AG04450 (cell line): ENCODE data around the gene PPP3R1. TPM values are rescaled to one million over a fixed set of nuclear protein-coding genes. Genes with fewer than 3 reads are reported as not detected.

Source experiments
- CTCF ChIA-PET: fragments of 300-600, 350-600 bp; formaldehyde crosslinking; extraction: SDS; loops from one replicate; lab custom pipeline; 2022; ENCODE audit warnings: antibody characterized with exemption, inconsistent platforms; lab: Charles Lee
- POLR2A ChIA-PET: fragments of 350-600 bp; formaldehyde crosslinking; extraction: SDS; loops from one replicate; lab custom pipeline; 2021; ENCODE audit warnings: antibody characterized with exemption, inconsistent platforms; lab: Yijun Ruan, JAX
- DNase-seq: peaks from one replicate; pipeline ENCODE4 v3.0.0-alpha.2; 2011; ENCODE audit warnings: low read depth, low spot score
- H3K27ac ChIP-seq: one replicate; pipeline ENCODE4 v1.5.1; 2012; ENCODE audit warnings: low read depth, low read length, control low read depth
- H3K27me3 ChIP-seq: one replicate; pipeline ENCODE4 v1.6.0; 2012; ENCODE audit warnings: low read length; ENCODE audit not compliant: control insufficient read depth, insufficient read depth
- H3K4me3 ChIP-seq: 2 replicates; pipeline ENCODE4 v1.5.1; 2011; ENCODE audit warnings: mild to moderate bottlenecking, low read depth, low read length, control low read depth
- H3K9me3 ChIP-seq: 2 replicates; pipeline ENCODE4 v1.5.1; 2012; ENCODE audit warnings: low read length; ENCODE audit not compliant: control insufficient read depth, insufficient read depth
- polyA plus RNA-seq: library from polyadenylated mRNA; depleted of rRNA; stranded (reverse); fragments of >200 nt; gene quantifications from 2 replicates; pipeline ENCODE4 v1.2.3, GENCODE V29; 2011
- TF ChIP-seq, protein P1 (sequence below): IDR thresholded peaks from 2 replicates; pipeline ENCODE4 v1.5.1; 2011; ENCODE audit warnings: low read depth, low read length, control low read depth, inconsistent platforms

The PPP3R1 gene
- polyA plus RNA-seq, 1 experiment = 24.9 TPM

GRCh38 chr2:68157402-68158133, 94.8 kb downstream of the PPP3R1 start, which contains the start of gene PNO1:
TSS of gene PNO1 (plus strand) at chr2:68157888. CDS start at chr2:68157935, 47 bp downstream.
- Histone ChIP-seq H3K9me3 (no peaks in the 10 kb centered on the region), H3K27me3 (no peaks in the 10 kb centered on the region), H3K27ac (peak within 1 kb of the TSS; percentile 96), H3K4me3 (peak within 1 kb of the TSS; percentile 97)
- ChIA-PET CTCF (interaction anchor here (0.6 to 2.3 kb wide), 3 partner anchors 35 to 134 kb away, joined by 3 to 7 read pairs (median 5); no protein-coding TSS in a partner anchor), POLR2A (interaction anchor here (1.2 to 1.9 kb wide), 5 partner anchors 11 to 162 kb away, joined by 3 to 11 read pairs (median 4); partner anchors contain the start of genes CNRIP1 and PPP3R1)
- peak; percentile 87 for DNase-seq
- TF ChIP-seq, protein P1, sequence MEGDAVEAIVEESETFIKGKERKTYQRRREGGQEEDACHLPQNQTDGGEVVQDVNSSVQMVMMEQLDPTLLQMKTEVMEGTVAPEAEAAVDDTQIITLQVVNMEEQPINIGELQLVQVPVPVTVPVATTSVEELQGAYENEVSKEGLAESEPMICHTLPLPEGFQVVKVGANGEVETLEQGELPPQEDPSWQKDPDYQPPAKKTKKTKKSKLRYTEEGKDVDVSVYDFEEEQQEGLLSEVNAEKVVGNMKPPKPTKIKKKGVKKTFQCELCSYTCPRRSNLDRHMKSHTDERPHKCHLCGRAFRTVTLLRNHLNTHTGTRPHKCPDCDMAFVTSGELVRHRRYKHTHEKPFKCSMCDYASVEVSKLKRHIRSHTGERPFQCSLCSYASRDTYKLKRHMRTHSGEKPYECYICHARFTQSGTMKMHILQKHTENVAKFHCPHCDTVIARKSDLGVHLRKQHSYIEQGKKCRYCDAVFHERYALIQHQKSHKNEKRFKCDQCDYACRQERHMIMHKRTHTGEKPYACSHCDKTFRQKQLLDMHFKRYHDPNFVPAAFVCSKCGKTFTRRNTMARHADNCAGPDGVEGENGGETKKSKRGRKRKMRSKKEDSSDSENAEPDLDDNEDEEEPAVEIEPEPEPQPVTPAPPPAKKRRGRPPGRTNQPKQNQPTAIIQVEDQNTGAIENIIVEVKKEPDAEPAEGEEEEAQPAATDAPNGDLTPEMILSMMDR = no peak

DNA sequence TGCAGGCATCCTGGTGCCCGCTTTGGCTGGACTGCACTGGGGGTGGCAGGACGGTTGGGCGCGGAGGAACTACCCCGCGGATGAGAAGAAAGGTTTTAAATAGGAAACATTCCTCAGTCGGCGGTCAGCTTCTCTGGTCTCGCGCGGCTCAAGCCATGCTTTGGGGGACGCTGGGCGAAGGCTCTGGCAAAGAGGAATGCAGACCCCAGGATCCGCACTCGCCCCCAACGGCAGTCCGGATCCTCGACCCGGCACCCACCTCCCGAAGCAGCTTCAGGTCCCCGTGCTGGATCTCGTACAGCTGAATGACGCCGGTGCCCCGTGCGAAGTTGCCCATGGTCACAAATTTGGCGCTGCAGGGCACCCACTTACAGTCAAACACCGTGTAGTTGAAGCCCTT, 95.3 kb downstream of the PPP3R1 start:
- no peak for DNase-seq
- Histone ChIP-seq H3K27me3 (no peaks in the 10 kb centered on the region), H3K4me3 (peak overlapping the region; percentile 92), H3K27ac (peak overlapping the region; percentile 96), H3K9me3 (no peaks in the 10 kb centered on the region)
- ChIA-PET POLR2A (interaction anchor here (0.6 to 1.9 kb wide), 5 partner anchors 11 to 163 kb away, joined by 3 to 11 read pairs (median 6); partner anchors contain the start of genes CNRIP1 and PPP3R1), CTCF (interaction anchor here (0.6 to 2.3 kb wide), 5 partner anchors 35 to 135 kb away, joined by 3 to 7 read pairs (median 5); no protein-coding TSS in a partner anchor)
- TF ChIP-seq, protein P1 = no peak

DNA sequence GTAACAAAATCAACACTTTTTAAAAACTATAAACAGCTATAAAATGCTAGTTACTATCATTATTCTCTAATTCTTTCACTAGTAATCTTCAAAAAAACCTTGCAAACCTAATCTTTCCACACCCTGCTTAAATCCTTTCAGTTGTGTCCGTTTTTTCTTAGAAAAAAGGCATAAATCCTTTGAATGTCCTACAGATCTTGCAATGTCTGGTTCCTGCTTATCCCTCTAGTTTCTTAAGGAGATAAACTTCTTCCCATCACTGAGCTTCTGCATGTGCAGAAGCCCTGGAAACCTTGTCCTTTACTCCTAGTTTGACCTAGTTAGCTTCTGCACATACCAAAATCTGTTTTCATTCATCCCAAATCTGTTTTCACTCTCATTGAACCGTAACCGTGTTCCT, 95.9 kb downstream of the PPP3R1 start:
- no peak for DNase-seq
- CTCF ChIA-PET = interaction anchor here (1.0 to 2.3 kb wide), 5 partner anchors 34 to 286 kb away, joined by 3 to 11 read pairs (median 7); no protein-coding TSS in a partner anchor
- Histone ChIP-seq H3K4me3 (peak overlapping the region; percentile 92), H3K27me3 (no peaks in the 10 kb centered on the region), H3K9me3 (no peaks in the 10 kb centered on the region), H3K27ac (no peak overlapping the region)
- TF ChIP-seq, protein P1 = no peak
- POLR2A ChIA-PET = interaction anchor here (0.6 to 1.9 kb wide), 5 partner anchors 13 to 163 kb away, joined by 4 to 11 read pairs (median 7); partner anchors contain the start of genes CNRIP1 and PPP3R1

GRCh38 chr2:68155618-68156017, 96.7 kb downstream of the PPP3R1 start:
- H3K27me3 ChIP-seq = no peaks in the 10 kb centered on the region
- H3K9me3 ChIP-seq = no peaks in the 10 kb centered on the region
- POLR2A ChIA-PET = interaction anchor here (0.6 kb wide), 1 partner anchor 104 kb away, joined by 7 read pairs; no protein-coding TSS in a partner anchor
- no peak overlapping the region for H3K4me3 ChIP-seq
- no peak for DNase-seq
- H3K27ac ChIP-seq = no peak overlapping the region
- TF ChIP-seq, protein P1 = no peak
- CTCF ChIA-PET = interaction anchor here (1.0 to 1.6 kb wide), 3 partner anchors 34 to 287 kb away, joined by 3 to 11 read pairs (median 7); no protein-coding TSS in a partner anchor
